ENCODE results near the gene ADCY10. TPM values are rescaled to one million over a fixed set of nuclear protein-coding genes. Genes with fewer than 3 reads are reported as not detected.

The ADCY10 gene
- total and polyA plus RNA-seq, 2 of the 8 experiments (the other 6 are each of a cell fraction or from before 2014, with no cell fraction given): 0.02 TPM; not detected in 1

Other genes with a start within 250 kb of the ADCY10 start
- gene MPZL1, start 192.2 kb downstream of the ADCY10 start, total RNA-seq (2021; fragmentation: NEBNext Ultra II Directional; extraction: Animal tissue kit (Norgen Biotek cat#: 25700)): 120 and 128 TPM in 2 replicates
- 31.1 and 37.8 TPM in 2 replicates for gene MPZL1, start 192.2 kb downstream of the ADCY10 start, polyA plus RNA-seq (2011; rRNA removed)
- 16.5 and 17.4 TPM in 2 replicates for gene DCAF6, start 22.5 kb upstream of the ADCY10 start, total RNA-seq (2021; fragmentation: NEBNext Ultra II Directional; extraction: Animal tissue kit (Norgen Biotek cat#: 25700))
- 10.0 and 12.3 TPM in 2 replicates for gene DCAF6, start 22.5 kb upstream of the ADCY10 start, polyA plus RNA-seq (2011; rRNA removed)
- 40.6 and 40.9 TPM in 2 replicates for gene MPC2, start 22.9 kb upstream of the ADCY10 start, total RNA-seq (2021; fragmentation: NEBNext Ultra II Directional; extraction: Animal tissue kit (Norgen Biotek cat#: 25700))
- 14.9 and 18.6 TPM in 2 replicates for gene MPC2, start 22.9 kb upstream of the ADCY10 start, polyA plus RNA-seq (2011; rRNA removed)
- 16.8 and 17.3 TPM in 2 replicates for gene GPR161, start 222.8 kb upstream of the ADCY10 start, total RNA-seq (2021; fragmentation: NEBNext Ultra II Directional; extraction: Animal tissue kit (Norgen Biotek cat#: 25700))
- 13.7 and 17.6 TPM in 2 replicates for gene GPR161, start 222.8 kb upstream of the ADCY10 start, polyA plus RNA-seq (2011; rRNA removed)